Right ventricle myocardium inferior (tissue), 1 donor: ENCODE results near the gene ELF3. TPM values are rescaled to one million over a fixed set of nuclear protein-coding genes. Genes with fewer than 3 reads are reported as not detected.
"Not testable (repeated sequence)": the region's sequence is repeated elsewhere in the genome, so short reads cannot be mapped to it uniquely, and the experiment has no call there.

Experiments used
- ATAC-seq: fragments of 200-7000 bp; cut with Tn5 transposase; one replicate; pipeline ENCODE4 v1.9.1; 2020; ENCODE audit warnings: mild to moderate bottlenecking, moderate library complexity
- DNase-seq: peaks from one replicate; pipeline ENCODE4 v3.0.0; 2021; ENCODE audit errors: missing footprints
- intact Hi-C: fragments of 100-400 bp; cut with DNase I; formaldehyde crosslinking; loops from one replicate; pipeline ENCODE4 v1.11.0; 2022
- total RNA-seq: library from RNA; stranded (reverse); fragmentation: NEBNext Ultra II Directional; extraction: Animal tissue kit (Norgen Biotek cat#: 25700); gene quantifications from one replicate; pipeline ENCODE4 v1.2.1, GENCODE V29; 2021
- donor health status: DM: no; HTN: yes; CAD: no; lungs with severe emphysema.

ELF3 gene
- total RNA-seq, 1 donor from 2014 or later: 0.54 TPM

DNA sequence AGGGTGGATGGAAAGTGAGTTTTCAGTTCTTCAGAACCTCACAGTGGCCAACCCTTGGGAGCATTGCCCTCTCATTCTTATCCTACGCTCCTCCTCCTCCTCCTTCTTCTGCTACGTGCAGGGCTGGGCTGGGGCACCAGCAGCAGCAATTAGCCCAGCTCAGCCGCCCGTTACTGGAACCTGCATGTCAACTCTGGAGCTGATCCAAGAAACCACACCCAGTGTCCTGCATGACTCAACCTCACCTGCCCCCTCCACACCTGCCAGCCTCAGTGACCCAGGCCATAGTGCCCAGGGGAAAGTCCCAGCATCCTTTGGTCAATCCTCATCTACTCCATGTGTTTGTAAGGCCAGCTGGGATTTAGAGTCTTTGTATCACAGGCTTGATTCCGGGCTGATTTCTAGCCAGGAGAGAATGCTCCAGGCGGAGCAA lies 12.6 kb downstream of the ELF3 start:
- ATAC-seq (no peak), DNase-seq (no peak)
- intact Hi-C loops: no loop called here

DNA sequence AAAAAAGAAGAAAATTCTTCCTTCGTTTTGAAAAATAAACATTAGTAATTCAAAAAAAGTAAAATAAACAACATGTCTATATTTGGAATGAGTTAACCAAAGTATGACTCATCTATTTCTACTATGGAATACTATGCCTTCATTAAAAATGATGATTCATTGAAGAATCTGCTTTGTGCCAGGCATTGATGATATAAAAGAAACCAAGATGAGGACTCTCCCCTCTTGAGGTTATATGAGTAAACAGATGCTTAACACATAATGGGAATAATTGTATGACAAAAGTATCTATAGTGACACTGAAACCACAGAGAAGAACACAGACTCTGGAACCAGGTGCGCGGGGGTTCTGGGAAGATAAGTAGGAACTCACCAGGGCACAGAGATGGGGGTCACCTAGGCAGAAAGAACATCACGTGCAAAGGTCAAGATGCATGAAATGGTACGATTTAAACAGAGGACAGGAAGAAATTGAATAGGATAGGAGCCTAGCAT lies 18.8 kb downstream of the ELF3 start:
- ATAC-seq: no peak
- intact Hi-C loops: no loop called here
- DNase-seq: no peak

DNA sequence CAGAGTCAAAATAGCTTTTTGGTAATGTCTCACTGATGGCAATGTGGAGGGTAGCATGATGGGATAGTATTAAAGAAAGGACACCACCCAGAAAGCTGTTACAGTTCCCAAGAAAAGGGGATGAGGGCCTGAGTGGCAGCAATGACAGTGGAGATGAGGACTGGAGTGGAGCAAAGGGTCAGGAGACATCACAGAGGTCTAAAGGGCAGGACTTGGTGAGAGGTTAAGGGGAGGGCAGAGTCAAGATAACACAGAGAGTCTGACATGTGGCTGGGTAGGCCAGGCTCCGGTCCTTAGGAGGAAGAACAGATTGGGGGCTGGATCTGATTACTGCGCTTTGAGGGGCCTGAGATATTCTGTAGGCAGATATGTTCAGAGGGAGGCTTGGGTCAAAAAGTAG lies 19.3 kb downstream of the ELF3 start:
- DNase-seq: no peak
- intact Hi-C loops: no loop called here

DNA sequence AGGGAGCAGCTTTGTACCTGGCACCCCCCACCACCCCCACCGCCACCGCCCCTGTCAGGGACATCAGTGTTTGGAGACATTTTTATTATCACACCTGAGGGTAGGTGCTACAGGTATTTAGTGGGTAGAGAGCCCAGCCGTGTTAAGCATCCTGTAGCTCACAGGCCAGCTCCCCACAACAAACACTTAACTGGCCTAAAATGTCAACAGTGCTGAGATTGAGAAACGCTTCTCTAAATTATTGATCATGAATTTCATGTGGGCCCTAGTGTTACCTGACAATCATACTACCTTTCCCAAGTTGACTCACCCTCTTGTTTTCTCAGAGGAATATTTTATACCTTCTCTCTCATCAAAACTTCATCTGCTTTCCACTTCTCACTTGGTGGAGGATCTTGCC lies 21.4 kb downstream of the ELF3 start:
- ATAC-seq (no peak), DNase-seq (no peak)
- intact Hi-C loops: no loop called here

More for the DNA sequence above, 19.3 kb downstream of the ELF3 start:
- ATAC-seq: no peak

DNA sequence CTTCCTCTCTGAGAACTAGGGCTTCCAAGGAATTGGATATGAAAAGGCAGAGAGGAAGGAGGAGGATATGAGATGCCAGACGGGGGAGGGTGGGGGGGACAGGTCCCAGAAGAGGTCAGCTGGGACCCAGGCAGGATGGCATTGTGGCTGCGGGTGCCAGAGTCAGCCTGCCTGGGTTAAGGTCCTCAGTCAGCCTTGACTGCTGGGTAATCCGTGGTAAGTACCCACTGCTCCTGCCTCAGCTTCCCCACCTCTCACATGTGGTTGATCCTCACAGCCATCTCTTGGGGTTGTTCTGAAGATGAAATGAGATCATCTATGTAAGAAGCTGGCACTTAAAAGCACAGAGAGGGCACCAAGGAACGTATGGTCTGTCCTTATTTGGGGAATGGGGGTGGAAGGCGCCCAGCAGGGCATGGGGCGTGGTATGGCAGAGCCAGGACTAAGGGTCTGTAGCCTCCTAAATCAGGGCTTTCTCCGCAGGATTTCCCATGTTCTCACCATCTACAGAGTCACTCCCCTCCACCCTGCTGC lies 23.8 kb downstream of the ELF3 start:
- ATAC-seq (no peak), DNase-seq (no peak)
- intact Hi-C loops: no loop called here

DNA sequence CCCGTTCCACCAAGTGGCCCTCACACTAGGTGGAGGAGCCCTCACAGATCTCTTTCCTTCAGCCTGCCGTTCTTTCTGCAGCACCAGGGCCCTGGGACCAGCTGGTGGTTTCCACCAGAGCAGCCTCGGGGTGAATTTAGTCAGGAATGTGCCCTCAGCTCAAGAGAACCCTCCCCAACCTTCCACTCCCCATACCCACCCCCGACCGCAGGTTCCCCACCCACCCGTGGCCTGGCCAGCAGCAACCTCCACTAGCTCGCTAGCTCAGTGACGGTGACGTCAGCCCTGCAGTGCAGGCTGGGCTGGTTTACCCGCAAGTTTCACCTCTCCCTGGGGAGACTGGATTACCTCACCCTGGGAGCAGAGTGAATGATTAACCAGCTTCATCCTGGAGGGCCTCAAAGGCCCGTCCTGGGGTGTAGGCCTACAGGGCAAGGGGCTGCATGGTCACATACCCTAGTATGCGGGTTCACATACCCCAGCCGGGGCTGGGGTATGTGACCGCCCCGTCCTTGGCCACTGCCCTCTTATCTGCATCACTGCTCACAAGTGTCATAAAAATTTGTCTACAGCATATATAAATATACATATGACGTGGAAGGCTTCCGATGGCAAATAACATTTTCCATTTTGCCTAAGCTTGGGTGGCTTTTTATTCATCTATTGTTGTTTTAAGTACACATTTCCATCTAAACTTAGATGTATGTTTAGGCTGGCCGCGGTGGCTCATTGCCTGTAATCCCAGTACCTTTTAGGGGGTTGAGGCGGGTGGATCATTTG lies 24.5 kb downstream of the ELF3 start:
- ATAC-seq: peak; percentile 95
- intact Hi-C loops: no loop called here
- peak; percentile 88 for DNase-seq

DNA sequence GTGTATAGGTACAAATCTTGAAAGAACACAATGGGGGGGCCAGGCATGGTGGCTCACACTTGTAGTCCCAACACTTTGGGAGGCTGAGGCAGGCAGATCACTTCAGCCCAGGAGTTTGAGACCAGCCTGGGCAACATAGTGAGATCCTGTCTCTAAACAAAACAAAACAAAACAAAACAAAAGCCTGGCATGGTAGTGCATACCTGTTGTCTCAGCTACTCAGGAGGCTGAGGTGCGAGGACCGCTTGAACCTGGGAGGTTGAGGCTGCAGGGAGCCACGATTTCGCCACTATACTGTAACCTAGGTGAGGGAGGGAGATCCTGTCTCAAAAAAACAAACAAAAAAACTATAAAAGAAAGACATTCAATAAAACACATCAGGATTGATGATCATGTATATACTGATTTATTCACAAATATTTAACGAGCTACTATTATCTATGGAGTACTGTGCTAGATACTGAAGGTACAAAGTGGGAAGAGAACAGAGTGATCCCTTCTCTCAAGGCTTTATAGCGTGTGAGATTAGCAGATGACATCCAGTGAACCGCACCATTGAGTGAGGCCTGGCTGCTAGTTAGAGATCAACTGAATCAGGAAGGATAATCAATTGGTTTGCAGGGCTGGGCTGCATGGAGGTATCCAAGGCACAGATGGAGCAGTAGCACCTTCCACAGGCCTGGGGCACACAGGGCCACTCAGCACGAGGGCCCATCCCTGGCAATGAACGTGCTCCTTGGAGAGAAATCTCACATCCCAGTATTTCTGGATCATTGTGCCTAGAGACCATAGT lies 26.4 kb downstream of the ELF3 start:
- DNase-seq (no peak), ATAC-seq (no peak)
- intact Hi-C loops: no loop called here

DNA sequence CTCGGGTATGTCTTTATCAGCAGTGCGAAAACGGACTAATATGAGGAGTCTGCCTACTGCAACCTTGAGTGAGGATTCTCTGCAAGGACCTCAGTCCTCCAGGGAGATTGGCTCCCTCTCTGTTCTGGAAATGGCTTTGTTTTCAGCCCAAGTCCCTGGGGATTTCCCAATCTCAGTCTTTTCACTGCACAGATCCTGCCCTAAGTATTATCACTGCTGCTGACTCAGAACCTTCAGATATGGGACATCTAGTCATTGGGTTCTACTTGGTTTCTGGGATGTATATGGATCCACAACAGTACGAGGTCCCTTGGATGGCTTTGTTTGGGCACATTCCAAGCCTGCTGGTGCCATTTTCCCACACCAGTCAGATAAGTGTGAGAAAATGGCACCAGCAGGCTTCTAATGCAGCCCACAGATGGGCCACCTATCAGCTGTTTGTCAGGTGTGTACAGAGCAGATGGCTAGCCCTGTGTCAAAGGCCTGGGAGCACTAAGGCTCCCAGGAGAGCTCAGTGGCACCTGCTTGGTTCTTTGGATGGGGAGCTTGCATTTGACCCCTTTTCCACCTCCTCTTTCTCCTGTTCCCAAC lies 27.4 kb downstream of the ELF3 start:
- intact Hi-C loops: no loop called here
- ATAC-seq (no peak), DNase-seq (no peak)

DNA sequence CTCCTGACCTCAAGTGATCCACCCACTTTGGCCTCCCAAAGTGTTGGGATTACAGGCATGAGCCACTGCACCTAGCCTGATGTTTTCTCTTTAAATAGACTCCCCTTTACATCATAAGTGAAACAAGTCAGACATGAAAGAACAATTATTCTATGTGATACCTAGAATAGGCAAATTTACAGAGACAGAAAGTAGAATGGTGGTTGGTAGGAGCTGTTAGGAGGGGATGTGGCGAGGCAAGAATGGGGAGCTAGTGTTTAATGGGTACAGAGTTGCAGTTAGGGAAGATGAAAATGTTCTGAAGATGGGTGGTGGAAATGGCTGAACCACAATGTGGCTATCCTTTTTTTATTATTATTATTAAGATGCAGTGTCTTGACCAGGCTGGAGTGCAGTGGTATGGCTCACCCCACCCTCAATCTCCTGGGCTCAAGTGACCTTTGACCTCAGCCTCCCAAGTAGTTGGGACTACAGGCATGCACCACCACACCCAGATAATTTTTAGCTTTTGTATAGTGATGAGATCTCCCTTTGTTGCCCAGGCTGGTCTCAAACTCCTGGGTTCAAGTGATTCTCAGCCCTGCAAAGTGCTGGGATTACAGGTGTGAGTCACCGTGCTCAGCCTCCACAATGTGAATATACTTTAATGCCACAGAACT lies 28.4 kb downstream of the ELF3 start:
- DNase-seq (no peak), ATAC-seq (no peak)
- intact Hi-C loops: no loop called here

DNA sequence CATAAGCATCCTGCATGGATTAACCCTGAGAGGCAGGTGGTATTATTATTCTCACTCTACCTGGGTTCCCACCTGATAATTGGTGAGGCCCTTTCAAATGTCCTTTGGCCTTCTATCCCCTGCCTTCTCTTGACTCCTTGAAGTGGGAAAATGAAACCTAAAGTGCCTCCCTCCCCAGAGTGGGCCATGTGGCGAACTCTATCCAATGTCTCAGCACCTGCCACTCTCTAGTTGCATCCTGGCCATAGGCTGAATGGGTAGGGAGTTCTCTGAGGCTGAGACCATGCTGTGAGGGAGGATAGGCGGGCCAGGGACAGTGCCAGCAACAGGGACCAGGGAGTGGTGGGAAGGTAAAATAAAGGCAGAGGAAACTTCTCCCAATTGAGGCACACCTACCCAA lies 35.3 kb downstream of the ELF3 start:
- intact Hi-C loops: no loop called here
- DNase-seq (no peak), ATAC-seq (no peak)

DNA sequence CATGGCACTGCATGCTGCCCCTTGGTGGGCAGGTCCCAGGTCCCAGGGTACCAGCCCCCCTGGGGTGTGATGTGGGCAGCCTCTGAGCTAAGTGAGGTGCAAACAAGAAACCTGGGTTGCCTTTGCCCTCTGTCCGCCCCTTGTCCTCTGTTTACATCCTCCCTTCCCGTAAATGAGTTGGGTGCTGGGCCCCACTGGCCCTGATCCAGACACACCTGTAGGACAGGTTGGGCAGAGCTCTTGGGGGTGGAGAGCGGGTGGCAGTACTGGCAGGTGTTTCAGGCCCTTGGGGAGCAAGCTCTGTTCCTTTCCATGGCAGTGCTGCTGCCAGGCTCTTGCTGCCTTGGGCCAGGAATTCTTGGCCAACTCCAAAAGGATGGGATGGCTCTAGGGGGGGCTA lies 35.8 kb downstream of the ELF3 start:
- ATAC-seq (no peak), DNase-seq (no peak)
- intact Hi-C loops: no loop called here

DNA sequence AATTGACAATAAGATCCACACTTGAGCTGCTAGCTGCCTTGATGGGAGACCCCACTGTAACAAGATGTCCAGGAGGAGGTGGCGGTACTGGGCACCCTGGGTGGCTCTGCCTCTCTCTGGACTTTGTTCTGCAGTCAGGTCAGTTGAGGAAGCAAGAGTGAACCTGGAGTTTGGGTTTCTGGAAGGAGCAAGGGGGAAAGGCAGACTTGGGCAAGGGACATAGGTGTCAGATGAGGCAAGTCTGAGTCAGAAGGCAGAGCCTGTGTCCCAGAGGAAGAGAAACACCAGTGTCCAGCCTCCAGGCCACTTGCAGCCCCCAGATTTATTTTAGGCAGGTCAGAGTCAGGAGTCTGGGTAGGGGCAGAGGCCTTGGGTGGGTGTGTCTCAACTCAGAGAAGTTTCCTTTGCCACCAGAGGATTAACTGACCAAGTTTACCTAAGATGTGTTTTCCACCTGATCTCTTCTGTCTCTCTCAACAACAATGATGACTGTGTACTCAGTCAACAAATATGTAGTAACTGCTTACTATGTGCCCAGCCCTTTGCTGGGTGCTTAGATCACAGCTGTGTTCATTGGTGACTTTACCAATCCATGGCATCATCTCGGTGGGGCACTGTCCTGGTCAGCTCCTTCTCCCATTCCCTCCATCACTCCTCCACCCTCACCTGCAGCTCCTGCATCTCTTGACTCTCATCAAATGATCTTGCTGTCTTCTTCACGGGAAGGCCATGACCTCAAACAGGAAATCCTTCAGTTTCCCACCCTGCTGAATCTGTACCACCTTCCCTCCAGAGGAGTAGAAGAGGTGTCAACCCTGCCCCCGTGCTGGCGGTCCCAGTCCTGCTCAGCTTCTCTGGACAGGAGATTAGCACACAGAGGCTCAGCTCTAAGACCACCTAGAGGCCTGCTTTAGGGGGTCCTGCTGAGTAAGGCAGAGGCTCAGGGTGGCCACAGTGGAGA lies 36.6 kb downstream of the ELF3 start:
- intact Hi-C loops: no loop called here
- no peak for ATAC-seq
- no peak for DNase-seq

DNA sequence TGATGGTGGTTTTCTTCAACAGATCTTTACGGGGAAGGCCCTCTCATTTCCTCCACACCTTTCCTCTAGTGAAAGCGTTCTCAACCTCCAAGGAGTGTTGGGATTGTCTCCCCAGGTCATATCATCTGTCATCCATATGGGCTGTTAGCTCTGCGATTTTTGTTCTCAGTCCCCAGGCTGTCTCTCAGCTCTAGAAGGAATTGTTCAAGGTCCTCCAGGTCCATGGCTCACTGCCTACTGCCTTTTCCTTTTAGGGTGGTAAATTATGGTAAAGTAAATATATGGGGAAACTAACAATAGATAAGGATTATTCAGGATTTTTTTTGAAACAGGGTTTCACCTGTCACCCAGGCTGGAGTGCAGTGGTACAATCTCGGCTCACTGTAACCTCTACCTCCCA lies 37.6 kb downstream of the ELF3 start:
- no peak for DNase-seq
- intact Hi-C loops: no loop called here
- ATAC-seq: no peak

DNA sequence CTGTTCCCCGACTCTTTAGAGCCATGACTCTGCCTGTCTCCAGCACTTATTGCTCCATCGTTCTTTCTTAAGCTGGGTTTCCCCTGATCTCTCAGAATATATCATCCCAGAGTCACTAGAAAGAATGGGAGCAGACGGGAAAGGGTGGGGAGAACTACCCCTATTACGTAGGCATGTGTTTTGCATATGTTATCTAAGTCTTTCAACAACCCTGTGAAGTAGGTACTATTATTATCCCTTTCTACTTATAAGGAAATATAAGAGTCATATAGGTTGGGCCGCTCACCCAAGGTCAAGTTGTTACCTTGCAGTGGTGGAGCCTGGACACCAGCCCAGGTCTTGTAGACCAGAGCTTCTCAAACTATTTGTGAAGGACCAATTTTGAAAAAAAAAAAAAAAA lies 38.7 kb downstream of the ELF3 start:
- ATAC-seq (peak; percentile 60), DNase-seq (no peak)
- intact Hi-C loops: no loop called here

DNA sequence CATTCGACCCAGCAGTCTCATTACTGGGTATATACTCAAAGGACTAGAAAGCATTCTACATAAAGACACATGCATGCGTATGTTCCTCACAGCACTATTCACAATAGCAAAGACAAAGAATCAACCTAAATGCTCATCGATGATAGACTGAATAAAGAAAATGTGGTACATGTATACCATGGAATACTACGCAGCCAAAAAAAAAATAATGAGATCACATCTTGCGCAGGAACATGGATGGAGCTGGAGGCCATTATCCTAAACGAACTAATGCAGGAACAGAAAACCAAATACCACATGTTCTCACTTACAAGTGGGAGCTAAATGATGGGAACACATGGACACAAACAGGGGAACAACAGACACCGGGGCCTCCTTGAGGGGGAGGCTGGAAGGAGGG lies 43.7 kb downstream of the ELF3 start:
- ATAC-seq (no peak), DNase-seq (no peak)
- intact Hi-C loops: no loop called here

DNA sequence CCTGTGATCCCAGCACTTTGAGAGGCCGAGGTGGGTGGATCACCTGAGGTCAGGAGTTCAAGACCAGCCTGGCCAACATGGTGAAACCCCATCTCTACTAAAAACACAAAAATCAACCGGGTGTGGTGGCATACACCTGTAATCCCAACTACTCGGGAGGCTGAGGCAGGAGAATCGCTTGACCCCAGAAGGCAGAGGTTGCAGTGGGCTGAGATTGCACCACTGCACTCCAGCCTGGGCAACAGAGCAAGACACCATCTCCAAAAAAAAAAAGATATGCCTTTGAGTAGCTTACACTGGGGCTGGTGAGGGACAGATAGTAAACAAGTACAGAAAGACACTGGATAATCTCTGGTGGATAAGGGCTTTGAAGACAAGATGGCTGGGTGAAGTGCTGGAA lies 44.3 kb downstream of the ELF3 start:
- ATAC-seq, intact Hi-C loops, DNase-seq: not testable (repeated sequence)

DNA sequence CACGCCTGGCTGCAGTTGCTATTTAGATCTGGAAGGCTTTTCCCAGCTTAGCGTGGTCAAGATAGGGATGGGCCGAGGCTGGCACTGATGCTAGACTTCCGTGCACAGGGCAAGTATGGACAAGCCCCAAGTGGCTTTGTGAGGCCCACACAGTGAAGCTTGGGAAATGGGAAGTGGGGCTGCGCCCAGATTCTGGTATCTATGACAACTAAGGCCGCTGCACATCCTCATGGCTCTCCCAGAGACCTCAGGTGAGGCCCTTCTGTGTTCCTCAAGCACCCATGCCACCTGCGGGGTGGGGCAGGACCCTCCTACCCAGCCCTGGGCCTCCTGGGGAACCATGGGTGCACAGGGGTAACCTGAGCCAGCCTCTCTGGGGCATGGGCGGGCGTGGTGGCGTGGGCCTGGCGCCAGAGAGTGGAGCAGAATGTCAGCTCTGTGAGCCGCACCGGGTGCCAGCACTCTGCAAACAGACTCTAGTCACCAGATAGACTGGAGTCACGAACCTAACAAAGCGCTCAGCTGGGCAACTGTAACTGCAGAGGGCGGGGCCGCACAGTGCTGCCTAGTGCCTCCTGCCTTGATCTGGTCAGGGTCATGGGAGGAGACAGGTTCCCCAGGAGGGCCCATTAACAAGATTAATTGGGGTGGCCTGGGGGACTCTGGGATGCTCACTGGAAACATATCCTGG lies 46.4 kb downstream of the ELF3 start:
- ATAC-seq (peak; percentile 91), DNase-seq (peak; percentile 76)
- intact Hi-C loops: loop anchor here (2.0 kb wide), 1 partner anchor 50 kb away; no protein-coding TSS in a partner anchor
